Activated CD4-positive, alpha-beta T cell treated with anti-CD3 and anti-CD28 coated beads, Interleukin-2, Interleukin-4, amounts not matched to agents 100 ng/mL and 50 ng/mL, durations not matched to agents 16 hours and 8 hours (primary cell): ENCODE measurements around the gene RAPGEF3.
A peak's percentile ranks its signal among the peaks of the same experiment; 100 is the strongest.

Experiments
- DNase-seq: peaks from one replicate; pipeline ENCODE4 v3.0.0-alpha.2; 2020; ENCODE audit warnings: low spot score

Gene RAPGEF3, protein sequence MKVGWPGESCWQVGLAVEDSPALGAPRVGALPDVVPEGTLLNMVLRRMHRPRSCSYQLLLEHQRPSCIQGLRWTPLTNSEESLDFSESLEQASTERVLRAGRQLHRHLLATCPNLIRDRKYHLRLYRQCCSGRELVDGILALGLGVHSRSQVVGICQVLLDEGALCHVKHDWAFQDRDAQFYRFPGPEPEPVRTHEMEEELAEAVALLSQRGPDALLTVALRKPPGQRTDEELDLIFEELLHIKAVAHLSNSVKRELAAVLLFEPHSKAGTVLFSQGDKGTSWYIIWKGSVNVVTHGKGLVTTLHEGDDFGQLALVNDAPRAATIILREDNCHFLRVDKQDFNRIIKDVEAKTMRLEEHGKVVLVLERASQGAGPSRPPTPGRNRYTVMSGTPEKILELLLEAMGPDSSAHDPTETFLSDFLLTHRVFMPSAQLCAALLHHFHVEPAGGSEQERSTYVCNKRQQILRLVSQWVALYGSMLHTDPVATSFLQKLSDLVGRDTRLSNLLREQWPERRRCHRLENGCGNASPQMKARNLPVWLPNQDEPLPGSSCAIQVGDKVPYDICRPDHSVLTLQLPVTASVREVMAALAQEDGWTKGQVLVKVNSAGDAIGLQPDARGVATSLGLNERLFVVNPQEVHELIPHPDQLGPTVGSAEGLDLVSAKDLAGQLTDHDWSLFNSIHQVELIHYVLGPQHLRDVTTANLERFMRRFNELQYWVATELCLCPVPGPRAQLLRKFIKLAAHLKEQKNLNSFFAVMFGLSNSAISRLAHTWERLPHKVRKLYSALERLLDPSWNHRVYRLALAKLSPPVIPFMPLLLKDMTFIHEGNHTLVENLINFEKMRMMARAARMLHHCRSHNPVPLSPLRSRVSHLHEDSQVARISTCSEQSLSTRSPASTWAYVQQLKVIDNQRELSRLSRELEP

DNA sequence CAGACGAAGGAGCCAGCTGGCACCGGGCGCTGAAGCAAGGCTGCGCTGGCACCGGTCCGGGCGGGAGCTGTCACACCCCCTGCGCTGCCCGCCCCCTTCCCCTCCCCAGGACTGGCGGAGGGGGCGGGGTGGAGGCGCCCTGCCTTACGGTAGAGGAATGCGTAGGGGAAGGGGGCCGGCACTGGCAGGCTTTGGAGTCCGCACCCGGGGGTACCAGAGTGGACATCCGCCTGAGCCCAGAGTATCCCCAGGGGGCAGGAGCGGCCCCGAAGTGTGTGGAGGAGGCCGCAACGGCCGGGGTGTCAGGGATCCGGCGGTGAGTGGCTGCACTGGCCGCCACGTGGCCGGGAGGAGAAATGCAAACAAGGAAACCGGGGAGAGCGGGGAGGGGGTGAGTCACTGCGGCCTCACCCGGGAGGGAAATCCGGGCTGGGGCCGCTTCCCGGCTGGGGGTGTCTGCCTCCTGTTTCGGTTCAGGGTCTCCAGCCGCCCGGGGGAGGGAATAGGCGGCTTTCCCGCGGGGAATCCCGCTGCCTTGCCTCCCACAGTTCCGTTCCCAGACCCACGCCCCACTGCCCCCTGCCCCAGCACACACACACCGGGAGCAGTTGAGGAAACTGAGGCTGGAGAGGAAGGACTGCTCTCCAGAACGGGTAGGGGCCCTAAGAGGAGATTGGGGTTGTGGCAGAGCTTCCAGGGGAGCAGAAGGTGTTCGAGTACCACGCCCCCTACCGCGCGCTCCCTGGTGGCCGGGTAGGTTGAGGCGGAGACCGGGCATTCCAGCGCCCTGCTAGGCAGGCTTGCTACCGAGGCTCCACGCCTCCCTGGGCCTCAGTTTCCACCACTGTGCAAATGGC lies at the start of gene RAPGEF3:
RAPGEF3 (minus strand) TSS at position 47 of the 857 bp plus-strand sequence. CDS start 324 bp downstream, outside the sequence.
- peak; percentile 66 for DNase-seq

DNA sequence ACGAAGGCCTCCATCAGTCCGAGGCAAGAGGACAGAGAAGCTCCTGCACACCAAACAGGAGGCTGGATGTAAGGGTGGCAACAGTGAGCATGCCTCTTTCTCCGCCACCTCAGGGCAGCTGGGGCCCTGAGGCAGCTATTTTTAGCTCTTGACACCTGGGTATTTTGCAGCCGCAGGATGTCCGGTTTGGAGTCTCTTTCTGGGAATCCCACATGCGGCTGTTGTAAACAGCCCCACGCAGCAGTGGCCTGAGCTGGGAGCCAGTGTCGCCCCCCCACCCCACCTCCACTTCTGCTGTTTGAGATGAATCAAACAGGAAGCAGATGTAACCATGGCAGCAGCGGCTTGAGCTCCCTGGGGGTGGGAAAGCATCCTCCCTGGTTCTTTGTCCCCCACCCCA lies 49.4 kb upstream of the RAPGEF3 start:
- DNase-seq = peak; percentile 91

DNA sequence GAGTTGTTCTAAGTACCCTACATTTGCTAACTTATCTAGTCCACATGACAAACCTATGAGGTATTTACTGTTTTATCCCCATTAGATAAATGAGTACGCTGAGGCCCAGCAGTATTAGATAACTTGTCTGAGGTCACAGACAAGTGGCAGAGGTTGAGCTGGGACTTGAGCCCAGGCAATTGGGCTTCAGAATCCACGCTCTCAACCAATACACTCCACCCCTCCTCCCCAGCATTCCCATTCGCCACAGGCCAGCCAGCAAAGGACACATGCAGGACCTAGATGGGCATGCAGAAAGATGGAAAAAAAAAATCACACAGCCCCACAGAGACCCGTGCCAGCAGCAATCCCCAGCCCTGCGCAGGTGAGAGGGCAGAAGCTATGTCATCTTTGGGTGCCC lies 48.7 kb upstream of the RAPGEF3 start:
- no peak for DNase-seq

DNA sequence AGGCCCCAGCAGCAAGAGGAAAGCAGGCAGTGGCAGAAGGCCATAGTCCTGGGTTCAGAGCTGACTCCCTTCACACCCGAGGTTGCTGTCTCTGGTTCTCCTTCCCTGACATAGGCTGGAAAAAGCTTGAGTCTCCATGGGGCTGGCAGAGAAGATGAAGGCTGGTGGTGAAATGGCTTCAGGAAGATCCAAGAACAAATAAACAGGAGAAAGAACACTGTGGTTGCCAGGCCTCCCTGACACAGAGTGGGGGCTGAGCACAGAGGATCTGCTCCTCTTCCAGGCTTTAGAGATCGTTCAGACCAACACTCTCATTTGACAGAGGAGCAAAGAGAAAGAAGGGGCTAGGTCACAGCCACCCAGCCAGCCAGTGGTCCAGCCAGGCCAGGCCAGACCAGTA lies 46.7 kb upstream of the RAPGEF3 start:
- no peak for DNase-seq

DNA sequence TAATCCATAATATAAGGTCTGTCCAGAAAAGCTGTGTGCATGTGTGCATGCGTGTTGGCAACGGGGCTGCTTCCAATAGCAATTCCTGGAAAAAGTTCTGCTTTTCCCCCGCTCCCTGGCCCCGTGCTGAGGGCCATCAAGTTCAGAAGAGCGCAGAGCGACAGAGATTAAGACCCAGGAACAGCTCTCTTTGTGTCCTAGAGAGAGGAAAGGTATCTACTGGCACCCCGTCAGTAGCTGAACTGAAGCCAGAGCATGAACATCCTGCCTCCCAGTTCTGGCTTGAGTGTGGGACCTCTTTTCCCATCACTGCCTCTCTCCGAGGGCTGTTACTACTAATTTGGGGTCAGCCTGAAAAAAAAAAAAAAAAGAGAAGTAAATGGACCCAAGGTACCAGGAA lies 45.5 kb upstream of the RAPGEF3 start:
- no peak for DNase-seq

DNA sequence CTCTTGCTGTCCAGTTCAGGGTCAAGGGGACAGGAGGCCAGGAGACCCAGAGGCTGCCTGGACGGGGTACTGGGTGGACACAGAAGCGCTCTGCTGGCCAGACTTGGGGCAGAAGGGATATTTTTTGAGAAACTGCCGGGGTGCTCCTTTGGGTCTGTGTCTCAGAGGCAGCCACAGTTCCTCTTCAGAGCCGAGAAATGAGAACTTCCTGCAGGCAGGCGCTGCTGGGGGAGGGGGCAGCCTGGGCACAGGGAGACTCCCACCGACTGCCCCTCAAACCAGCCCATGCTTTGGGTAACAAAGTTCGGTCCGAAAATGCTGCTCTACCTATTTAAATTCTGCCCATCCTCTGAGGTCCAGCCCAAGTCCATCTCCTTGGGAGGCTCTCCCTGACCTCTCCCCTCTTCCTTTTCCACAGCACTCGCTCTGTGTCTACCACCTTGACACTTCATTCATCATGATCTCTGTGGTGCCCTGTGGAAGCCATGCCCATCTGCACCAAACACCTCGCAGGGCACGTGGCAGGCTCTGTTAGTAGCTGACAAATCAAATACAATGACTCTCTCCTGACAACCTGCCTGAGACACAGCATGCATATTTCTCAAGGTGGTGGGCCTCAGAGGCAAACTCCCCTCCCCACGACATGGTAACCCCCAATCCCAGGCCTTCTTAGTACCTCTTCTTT lies 44.7 kb upstream of the RAPGEF3 start:
- no peak for DNase-seq

DNA sequence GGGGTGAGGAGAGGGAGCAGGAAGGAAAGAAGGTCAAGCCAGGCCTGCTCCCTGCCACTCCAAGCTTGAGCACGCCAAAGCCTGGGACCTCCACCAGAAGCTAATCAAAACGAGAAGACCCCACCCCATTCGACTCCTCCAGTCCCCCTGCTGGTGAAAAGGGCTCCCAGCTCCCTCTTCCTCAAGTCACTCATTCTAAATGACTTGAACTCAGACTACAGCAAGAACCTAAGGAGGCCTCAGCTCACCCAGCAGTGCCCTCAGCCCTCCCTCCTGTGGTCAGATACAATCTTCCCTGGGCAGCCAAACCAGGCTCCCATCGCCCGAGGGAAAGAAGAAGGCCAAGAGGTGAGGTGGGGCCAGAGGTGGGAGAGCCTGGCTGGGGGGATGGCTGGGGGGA lies 43.6 kb upstream of the RAPGEF3 start:
- no peak for DNase-seq

DNA sequence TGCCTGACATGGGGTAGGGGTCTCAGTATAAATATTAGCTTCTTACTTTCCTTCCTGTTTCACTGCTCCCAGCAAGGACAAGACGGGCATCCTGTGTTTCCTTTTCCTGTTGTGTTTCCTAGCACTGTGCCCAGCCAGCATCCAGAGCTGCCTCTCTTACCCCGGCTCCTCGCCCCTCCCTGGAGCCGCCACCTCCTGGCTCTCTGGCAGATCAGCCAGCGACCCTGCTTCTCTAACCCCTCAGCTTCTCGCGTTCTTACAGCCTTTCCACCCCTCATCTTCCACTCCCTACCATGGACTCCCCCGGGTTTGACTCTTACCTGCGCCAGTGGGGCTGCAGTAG lies 43.2 kb upstream of the RAPGEF3 start:
- DNase-seq = no peak

DNA sequence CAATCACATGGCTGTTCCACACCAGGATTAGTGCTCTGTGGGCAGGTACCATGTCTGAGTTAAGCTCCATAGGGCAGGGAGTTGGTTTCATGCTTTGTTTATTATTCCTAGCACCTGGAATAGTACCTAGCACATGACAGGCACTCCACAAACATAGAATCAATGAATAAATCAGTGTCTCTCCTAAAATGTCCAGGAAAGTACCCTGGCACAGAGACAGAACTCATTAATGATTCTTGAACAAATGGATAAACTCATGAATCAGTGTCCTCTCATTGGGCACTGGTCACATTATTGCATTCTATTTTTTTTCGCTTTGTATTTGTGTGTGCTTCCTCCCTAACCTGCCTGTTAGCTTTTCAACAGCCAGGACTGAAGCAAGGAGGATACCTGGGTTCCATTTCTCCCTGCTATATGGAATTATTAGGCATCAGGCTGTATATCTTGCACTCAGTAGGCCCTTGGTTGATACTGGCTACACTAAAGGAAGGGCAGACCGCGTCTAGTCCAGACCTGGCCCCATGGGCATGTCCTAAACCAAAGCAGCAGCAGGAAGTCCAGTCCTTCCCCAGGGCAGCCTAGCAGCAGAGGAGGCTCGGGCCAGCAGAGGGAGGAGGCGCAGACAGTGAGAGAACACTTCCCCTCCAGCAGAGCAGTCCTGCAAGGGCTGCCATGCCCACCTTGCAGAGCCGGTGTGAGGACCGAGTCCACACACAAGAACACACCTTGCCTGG lies 42.7 kb upstream of the RAPGEF3 start:
- DNase-seq = no peak

DNA sequence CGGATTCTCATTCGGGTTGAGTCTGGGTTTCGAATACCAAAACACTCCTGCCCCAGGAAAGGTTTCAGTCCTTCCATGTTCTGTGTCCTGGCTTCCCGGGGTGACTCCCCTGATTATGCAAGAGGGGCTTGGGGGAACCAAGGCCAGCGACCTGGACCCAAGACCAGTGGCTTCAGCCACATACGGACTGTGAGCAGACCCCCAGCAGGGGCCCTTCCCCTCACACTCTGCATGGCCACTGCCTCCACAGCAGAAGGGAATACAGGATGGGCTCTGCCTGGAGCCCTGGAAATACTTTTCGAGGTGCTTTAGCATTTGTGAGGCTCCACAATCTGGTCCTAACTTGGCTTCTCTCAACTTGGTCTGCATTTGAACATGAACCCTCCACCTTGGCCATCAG lies 41.9 kb upstream of the RAPGEF3 start:
- DNase-seq = no peak

DNA sequence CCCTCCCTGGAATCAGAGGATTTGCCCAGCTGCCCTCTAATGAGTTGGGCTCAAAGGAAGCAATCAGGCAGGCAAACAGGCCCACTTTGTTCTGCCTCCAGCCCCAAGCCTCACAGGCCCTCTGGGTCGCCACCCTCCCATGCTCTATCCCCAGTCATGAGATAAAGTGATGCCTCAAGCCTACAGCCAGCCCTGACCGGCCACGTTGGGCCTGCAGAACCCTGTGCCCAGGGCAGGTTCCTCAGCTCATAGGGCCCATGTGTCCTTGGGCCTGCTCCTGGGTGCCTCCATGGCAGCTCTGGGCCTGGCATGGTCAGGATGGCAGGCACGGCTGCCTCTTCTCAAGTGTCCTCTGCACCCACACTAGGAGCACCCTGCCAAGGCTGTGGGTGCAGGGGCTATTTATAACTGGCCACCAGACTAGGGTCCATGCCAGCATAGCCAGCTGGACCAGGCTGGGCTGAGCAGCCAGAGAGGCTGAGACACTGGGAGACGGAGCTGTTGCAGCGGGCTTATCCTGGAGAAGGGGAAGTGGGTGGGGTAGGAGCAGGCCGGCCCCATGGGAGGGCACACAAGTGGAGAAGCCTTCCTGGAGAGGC lies 40.8 kb upstream of the RAPGEF3 start:
- no peak for DNase-seq

DNA sequence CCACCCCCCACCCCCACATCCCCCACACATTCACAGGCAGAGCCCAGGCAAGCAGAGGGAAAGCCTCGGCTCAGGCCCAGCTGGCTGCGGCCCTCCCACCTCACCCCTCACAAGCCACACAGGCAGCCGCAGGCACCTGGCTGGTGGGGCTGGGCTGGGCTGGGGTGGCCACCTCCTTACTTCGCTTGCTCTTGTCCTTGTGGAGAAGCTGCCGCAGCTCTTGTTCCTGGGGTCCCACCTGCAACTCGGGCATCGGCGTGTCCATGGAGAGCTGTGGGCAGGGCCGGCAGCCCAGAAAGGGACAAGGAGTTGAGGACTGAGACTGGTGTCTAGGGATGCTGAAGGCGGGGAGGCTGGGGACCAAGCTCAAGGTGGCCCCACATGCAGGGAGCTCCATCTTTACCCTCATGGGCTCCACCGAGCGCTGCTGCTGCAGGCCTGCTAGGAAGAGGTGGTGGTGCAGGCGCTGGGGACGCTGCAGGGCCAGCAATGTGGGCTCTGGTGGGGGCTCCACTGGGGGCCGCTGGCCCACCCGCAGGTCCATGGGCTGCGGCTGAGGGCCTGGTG lies 39.8 kb upstream of the RAPGEF3 start:
- DNase-seq = no peak

DNA sequence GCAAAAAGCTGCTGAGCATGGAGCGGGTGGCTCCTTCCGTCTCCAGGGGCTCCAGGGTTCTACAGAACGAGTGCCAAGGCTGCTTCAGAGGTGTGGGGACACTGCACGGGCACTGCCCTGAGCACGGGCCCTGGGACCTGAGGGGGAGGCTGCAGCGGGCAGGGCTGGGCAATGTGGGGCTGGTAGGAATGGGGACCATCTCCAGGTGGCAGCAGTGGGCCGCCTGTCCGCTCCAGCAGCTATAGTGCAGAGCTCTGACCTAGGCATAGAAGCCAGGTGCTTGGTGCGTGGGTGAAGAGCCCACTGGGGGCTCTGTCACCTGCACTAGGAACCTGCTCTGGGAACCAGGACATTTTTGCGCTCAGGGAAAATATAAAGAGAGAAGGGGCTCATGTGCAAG lies 38.8 kb upstream of the RAPGEF3 start:
- DNase-seq = no peak

DNA sequence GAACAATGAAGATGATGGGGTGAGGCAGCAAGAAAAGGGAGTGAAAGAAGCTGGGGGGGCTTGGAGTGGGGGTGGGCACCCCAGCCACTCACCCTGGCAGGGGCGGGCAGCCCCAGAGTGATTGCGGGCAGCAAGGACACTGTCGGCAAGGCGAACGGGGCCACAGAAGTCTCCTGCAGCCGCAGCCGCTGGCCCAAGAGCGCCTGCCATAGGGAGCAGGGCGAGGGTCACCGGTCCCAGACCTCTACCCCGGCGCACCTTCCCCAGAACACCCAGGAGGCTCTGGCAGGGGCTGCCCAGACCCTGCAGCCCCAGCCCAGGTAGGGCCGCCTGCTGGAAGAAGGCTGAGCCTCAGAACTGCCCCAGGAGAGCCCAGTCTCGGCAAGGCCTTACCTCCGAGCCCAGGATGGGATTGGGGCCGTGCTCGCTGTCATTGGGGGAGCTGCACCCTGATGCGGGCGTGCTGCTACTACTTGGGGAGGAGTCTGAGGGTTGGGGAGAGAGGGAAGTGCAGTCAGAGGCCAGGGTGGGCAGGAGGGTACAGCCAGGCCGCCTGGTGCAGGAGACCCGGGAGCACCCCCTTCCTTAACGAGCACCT lies 37.2 kb upstream of the RAPGEF3 start:
- DNase-seq = no peak

DNA sequence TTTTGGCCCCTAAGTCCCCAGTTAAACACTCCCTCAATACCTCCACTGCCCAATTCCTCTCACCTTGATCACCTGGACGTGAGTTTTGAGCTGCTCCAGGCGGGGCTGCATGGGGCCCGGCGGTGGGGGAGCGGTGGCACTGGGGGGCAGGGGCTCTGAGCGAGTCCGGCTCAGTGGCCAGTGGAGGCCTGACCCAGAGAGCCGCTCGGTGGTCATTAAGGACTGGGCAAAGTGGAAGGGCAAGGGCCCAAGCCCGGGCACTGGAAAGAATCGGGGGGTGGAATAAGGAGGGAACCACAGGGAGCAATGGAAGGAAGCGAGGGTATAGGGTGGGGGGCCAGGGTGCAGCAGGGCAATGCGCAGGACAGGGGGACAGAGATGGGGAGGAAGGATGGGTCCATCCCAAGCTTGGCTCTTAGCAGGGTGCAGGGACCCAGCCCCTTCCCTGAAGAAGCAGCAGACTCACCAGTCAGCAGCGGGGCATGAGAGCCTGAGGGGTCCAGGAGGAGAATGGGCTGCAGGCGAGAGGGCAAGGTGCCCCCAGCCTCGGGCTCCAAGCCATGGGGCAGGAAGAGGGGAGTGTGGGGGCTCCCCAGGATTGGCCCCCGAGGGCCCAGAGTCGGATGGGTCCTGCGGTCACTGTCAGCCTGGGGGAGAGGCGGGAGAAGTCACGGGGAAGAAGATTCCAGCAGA lies 36.6 kb upstream of the RAPGEF3 start:
- no peak for DNase-seq

DNA sequence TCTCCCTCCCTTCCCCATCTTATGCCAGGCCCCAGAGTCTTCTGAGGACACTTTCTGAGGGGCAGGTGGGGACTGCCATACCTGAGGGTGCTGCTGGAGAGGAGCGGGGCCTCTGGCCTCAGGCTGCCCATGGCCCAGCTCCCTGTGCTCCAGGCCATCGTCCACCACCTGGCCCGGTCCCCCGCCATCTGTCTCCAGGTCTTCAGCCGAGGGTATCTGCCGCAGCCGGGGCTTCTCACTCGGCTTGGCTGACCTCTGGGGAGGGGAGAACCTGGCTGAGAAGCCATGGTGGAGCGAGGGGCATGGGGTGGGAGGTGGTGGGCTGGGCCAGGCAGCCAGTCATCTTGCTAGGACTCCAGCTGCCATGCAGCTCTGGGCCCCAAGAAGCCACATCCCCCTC lies 36.0 kb upstream of the RAPGEF3 start:
- DNase-seq = no peak

DNA sequence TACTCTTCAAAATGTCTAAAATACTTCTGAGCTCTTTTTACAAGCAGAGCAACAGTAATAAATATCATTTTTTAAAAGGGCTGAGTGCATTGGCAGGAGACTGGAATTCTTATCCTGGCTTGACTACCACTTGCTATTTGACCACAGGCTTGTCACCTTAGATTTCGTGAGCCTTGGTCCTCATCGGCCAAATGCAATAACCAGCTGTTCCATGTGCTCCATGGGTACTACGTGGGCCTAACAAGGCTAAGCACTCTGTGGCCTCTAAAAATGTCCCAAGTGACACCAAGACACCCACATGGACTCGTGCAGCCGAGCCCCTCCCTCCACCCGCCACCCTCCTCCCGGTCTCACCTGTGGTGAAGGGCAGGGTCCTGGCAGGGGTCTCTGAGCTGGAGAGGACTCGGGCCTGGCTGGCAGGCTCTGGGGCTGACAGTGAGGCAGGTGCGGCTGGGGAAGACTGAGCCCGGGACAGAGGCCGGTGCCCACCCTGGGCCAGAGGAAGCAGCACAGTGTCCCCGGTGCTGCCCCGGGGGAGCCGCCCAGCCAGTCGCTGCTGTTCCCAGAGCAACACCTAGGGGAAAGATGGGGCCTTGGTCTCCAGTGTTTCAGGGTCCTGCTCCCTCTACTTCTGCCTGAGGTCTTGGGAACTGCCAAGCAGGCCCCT lies 34.5 kb upstream of the RAPGEF3 start:
- DNase-seq = no peak

DNA sequence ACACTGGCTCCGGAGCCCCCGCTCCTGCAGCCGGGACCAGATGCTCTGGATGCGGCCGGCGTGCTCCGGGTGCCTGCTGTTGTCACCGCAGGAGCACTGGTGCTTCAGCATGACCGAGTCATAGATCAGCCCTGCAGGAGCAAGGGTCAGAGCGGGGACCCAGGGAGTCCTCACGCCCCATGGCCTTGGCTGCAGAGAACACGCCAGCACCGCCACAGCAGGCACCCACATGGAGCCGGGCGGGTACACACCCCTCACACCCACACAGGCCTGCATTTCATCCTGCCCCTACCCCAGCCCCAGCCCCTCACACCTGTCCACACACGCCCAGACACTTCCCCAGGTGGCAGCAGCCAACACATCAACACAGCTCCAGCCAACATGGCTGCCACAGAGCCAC lies 33.2 kb upstream of the RAPGEF3 start:
- DNase-seq = no peak

DNA sequence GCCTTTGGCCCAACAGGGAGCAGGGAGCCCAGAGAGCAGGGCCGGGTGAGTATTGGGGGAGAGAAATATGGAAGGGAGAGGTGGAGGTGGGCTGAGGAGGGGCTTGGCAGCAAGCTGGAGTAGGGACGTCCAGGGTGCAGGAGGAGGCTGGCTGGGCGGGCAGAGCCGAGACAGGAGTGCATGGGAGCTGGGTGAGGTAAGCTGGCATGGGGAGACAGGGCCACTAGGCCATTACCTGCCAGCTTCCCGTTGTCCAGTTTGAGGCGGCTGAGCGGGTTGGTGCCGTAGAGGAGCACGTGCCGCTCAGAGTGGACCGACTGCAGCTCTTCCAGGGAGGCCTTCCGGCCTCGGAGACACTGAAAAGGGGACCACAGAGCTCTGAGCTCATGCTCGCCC lies 32.7 kb upstream of the RAPGEF3 start:
- no peak for DNase-seq
